Urothelium cell line (cell line): Measurements from ENCODE around the gene SIRPA.

Experiments
- DNase-seq: peaks from one replicate; pipeline ENCODE4 v3.0.0; 2011; ENCODE audit warnings: low spot score, mixed read lengths
- FAIRE-seq: peaks from 2 replicates; lab custom pipeline; 2011; peaks lifted over from hg19 to GRCh38; lab: Jason Lieb, UNC

SIRPA gene

DNA sequence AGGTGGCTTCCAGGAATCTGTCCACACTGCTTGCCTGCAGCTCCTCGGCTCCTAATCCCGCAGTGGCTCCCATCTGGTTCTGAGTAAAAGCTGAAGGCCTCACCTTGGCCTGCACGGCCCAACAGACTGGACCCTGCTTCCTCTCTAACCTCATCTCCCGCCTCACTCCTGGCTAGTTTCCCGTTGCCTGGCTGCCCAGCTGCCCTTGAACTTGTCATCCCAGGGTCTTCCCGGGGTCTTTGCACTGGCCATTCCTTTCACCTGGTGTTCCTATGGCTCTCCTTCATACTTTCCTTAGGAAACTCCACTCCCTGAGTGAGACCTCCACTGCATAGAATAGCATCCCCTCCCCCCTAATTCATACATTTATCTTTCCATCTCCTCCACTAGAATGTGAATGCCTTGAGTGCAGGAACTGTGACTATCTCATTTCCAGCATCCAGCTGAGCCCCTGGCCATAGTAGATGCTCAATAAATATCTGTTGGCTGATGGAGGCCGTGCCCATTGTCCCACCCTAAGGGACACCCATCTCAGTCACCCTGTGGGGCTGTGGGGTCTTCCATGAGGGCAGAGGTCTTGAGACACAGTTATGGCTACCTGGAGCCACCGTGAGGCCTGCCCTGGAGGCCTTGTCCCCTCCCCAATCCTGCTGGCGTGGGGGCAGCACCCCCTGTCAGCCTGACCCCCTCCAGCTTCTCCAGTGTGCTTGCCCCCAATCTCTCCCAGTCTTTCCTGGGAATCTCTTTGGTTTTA lies 9.1 kb upstream of the SIRPA start:
- DNase-seq: no peak
- no peak for FAIRE-seq

DNA sequence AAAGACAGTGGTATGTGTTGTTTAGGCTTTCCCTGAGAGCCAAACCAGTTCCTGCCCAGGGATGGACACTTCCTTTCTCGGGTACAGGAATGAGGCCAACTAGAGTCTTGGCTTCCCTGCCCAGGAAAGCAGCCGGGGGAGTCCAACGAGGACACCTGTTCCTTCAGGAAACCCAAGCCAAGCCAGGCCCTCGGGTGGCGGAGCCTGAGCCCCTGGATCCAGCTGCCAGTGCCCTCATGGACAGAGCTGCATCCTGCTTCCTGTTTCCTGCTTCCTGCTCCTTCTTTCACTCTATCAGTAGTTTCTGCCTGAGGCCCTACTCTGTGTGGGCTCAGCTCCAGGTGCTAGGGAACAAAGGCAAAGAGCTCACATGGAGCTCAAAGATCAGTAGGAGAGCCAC lies 7.9 kb upstream of the SIRPA start:
- DNase-seq (no peak), FAIRE-seq (no peak)

DNA sequence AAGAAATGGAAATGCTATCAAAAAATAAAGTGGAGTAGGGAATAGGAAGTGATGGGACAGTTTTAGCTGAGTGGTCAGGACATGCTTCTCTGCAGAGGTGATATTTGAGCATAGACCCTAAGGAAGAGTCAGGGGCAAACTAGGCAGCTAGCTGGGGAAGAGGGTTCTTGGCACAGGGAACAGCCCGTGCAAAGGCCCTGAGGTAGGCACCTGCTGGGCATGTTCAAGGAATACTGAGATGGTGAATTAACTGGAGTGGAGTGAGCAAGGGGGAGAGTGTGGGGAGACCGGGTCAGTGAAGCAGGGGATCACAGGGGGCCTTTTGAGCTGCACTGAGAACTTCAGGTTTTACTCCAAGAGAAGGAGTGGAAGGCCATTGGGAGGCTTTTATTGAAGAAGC lies 7.5 kb upstream of the SIRPA start:
- FAIRE-seq (no peak), DNase-seq (no peak)

- FAIRE-seq (no peak), DNase-seq (no peak)
Observed at GRCh38 chr20:1888796-1889463, 6.3 kb upstream of the SIRPA start.

GRCh38 chr20:1890469-1891262 lies 4.5 kb upstream of the SIRPA start:
- FAIRE-seq: no peak

DNA sequence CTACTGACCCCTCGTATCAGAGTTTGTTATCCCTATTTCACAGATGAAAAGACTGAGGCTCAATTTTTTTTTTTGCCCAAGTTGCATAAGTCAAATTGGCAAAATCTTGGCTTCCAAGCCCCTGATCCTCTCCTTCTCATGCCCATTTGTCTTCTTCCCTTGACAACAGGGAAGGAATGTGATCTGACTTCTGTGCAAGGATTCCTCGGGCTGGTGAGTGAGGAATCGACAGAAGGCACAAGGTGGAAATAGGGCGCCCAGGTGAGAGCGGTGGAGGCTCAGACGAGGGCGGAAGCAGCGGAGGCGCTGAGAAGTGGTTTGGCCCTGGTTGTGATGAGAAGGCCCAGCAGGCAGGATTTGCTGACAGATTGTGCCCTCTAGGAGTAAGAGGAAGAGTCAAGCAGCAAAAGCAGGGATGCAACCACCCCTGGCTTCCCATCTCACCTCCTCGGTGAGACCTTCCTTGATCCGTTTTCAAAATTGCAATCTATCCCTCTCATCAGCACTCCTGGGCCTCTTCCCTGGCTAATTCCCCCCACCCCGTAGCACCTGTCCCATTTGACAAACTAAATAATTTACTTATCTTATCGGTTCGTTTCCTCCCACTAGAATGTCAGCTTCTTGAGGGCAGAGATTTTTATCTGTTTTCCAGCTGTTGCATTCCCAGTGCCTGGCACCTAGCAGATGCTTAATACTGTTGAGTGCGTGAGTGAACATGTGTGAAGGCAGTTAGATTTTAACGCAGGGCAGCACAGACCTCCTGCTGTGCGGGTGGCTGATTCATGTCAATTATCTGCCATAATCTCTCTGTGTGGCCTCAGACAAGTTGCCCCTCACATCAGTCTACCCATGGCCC lies 3.7 kb upstream of the SIRPA start:
- DNase-seq: no peak
- FAIRE-seq: no peak

More at GRCh38 chr20:1890469-1891262, 4.5 kb upstream of the SIRPA start:
- no peak for DNase-seq

DNA sequence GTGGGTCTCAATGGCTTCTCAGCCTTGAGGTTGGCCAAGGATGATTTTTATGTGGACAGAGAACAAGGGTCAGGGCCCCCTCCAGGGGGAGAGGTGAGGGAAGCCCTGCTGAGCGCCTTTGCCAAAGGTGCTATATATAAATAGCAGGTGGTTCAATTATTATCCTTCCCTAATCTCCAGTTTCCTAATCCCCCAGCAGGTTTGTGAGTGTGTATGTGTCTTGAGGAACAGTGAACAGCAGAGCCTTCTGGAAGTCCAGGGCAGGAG lies 3.2 kb upstream of the SIRPA start:
- FAIRE-seq (no peak), DNase-seq (no peak)

DNA sequence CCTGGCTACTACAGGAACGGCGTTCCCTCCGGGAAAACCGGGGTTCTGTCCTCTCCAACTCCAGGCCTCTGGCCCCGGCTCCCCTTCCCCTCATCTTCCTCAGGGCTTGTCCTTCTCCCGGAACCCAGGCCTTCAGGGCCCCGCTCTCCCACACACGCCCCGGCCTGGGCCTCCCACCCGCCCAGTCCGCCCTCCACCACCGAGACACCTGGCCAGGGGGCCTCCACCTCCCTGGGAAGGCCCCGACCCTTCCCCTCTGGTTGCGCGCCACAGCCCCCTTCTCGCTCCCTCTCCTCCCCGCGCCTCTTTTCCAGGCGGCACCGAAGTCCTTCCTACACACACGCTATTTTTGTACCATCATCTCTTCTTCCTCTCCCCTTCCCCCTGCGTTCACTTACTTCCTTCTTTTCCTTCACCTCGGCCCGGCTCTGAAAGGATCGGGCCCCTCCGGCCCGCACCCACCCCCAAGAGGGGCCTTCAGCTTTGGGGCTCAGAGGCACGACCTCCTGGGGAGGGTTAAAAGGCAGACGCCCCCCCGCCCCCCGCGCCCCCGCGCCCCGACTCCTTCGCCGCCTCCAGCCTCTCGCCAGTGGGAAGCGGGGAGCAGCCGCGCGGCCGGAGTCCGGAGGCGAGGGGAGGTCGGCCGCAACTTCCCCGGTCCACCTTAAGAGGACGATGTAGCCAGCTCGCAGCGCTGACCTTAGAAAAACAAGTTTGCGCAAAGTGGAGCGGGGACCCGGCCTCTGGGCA lies 1.3 kb upstream of the SIRPA start:
- peak; percentile 17 for DNase-seq
- FAIRE-seq: no peak

GRCh38 chr20:1894471-1894950 lies 696 bp upstream of the SIRPA start:
- DNase-seq (peak; percentile 73), FAIRE-seq (no peak)

GRCh38 chr20:1895674-1896483 lies 672 bp downstream of the SIRPA start:
- DNase-seq: peak; percentile 37
- FAIRE-seq: peak; percentile 55

- FAIRE-seq (no peak), DNase-seq (no peak)
Observed at GRCh38 chr20:1896484-1897258, 1.5 kb downstream of the SIRPA start.

DNA sequence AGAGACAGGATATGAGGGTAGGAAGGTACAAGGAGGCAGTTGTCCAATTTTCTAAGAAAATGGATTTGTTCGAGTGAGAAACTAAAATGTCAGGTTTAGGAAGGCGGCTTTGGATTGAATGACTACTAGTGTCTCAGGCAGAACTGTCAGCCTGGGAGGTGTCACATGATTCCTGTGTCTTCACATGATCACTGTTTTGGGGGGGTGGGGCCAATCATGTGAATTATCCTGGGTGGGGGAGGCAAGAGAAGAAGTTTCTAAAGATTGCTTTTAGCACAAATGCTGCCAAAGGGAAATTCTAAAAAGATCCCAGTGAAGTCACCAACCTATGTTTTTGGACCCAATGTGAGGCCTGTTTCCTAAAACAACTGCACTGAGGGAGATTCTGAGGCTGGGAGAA lies 2.3 kb downstream of the SIRPA start:
- DNase-seq (peak; percentile 17), FAIRE-seq (no peak)

DNA sequence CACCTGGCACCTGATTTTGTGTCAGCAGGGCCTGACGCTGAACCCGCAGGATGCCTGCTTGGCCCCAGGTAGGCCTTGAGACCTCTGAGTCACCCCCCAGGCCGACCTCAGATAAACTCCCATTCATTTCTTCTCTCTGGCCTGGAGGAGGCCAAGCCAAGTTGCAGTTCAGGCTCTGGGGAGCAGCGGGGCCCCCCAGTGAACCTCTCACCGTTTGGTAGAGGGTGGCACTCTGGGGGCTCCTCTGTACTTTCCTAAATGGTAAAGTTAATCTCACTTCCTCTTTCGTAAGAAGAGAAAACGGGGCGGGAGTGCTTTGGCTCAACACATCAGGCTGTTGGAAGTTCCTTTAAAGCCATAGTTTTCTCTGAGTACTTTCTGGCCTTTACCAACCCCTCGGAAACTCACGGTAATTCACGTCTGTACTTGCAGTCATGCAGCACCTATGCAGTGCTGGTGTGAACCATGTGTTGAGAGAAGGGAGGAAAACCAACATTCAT lies 2.8 kb downstream of the SIRPA start:
- FAIRE-seq (no peak), DNase-seq (no peak)

DNA sequence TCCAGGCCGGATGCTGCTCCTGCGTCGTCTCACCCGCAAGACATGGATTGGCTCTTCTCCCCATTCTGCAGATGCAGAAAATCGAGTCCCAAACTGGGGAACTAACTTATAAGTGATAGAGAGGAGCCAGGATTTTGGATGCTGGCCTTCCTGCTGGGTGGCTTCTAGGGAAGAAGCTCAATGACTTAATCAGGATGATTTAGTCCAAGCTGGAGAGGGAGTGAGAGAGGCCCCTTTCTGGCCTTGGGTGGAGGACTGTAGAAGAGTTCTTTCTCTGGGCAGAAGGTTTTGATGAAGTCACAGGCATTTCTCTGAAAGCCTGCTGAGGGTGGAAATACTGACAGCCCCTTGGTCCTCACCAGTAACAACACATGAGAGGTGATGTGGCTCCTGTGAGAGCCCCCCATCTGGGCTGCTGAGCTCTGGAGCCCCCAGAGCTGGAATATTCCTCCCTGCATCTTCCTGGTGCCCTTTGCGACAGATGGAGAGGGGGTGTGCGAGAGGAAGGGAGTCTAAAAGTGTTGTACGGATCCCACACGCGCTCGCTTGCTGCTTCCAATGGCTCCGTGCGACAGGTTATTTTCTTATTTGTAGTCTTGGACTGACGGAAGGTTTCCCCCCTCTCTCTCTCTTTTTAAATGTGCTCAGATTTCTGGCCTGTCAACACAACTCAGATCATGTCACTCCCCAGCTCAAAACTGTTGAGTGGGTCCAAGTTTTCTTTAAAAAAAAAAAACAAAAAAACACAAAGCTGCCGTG lies 3.5 kb downstream of the SIRPA start:
- FAIRE-seq (no peak), DNase-seq (no peak)

DNA sequence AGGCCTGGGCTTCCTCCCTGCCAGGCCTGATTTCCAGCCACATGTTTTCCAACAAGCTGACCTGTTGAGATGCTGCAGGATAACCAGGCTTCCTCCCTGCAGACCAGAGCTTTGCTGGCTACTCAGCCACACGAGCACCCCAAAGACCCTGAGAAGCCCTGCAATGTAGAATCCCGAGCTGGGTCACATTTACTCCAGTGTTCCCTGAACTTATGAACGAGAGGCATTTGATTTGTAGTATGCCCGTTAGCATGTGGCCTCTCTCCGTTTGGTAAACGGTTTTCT lies 4.0 kb downstream of the SIRPA start:
- no peak for FAIRE-seq
- DNase-seq: no peak

DNA sequence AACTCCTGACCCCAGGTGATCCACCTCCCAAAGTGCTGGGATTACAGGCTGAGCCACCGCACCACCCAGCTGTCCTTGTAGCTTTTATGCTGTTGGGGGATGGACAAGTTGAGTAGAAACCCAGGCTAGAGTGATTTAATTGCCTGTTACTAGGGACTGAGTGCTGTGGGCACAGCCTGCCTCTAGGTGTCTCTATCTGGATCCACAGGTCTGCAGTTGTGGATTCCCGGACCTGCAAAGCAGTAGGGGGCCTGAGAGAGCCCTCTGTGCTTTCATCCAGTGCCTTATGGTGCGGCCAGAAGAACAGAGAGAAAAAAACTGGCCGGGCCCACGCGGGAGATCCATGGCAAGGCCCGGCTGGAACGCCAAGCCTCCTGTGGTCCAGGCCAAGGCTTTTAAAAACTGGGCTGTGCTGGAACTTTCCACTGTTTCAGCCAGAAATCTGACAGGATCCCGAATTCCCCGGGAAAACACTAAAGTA lies 5.2 kb downstream of the SIRPA start:
- peak; percentile 78 for DNase-seq
- no peak for FAIRE-seq

DNA sequence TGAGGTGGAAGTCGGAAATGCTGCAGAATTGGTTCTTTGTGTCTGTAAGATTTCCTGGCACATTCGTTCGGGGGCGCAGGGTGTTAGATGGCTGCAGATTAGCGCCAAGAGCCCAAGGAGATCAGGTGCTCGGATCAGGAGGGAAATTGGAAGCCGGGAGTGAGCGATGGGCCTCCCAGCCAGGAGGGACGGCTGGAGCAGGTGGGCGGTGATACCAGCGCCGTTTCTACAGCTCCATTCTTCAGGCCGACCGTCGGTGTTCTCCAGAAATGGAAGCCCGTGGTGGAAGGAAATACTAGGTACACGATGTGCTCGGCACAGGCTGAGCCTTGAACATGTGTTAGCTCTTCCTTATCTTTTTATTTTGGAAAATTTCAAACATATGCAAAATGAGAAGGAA lies 6.5 kb downstream of the SIRPA start:
- DNase-seq: no peak
- no peak for FAIRE-seq

DNA sequence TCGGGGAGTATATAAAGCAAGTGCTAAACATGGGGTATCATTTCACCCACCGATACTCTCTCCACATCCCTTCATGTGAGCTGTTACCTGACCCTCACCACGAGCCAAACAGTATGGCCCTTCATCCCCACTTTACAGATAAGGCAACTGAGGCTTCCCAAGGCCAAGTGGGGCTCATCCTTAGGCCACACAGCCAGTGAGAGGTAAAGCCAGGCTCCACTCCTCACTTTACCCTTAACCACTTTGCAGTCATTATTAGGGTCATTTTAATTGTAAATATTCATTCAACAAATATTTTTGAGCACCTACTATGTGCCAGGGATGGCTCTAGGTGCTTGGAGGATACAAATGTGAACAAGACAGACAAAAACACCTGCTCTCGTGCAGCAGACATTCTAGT lies 7.0 kb downstream of the SIRPA start:
- DNase-seq (no peak), FAIRE-seq (no peak)
